Measurements from ENCODE around the gene NKD1. TPM values are rescaled to one million over a fixed set of nuclear protein-coding genes. Genes with fewer than 3 reads are reported as not detected.

NKD1 gene
- total RNA-seq, 1 donor from 2014 or later = 54.7 TPM

- H3K4me1 Mint-ChIP-seq = peaks cover 22% of the 10 kb centered on the region
- H3K27me3 Mint-ChIP-seq (ENCODE audit: low read depth) = no peaks in the 10 kb centered on the region
- no peak overlapping the region for H3K27ac Mint-ChIP-seq (ENCODE audit: unreplicated experiment)
- peaks cover 24% of the 10 kb centered on the region for H3K36me3 Mint-ChIP-seq (ENCODE audit: low read depth)
- DNase-seq (ENCODE audit: low read depth, low spot score) = no peak
- no peaks in the 10 kb centered on the region for H3K9me3 Mint-ChIP-seq
- TF ChIP-seq, protein P1, sequence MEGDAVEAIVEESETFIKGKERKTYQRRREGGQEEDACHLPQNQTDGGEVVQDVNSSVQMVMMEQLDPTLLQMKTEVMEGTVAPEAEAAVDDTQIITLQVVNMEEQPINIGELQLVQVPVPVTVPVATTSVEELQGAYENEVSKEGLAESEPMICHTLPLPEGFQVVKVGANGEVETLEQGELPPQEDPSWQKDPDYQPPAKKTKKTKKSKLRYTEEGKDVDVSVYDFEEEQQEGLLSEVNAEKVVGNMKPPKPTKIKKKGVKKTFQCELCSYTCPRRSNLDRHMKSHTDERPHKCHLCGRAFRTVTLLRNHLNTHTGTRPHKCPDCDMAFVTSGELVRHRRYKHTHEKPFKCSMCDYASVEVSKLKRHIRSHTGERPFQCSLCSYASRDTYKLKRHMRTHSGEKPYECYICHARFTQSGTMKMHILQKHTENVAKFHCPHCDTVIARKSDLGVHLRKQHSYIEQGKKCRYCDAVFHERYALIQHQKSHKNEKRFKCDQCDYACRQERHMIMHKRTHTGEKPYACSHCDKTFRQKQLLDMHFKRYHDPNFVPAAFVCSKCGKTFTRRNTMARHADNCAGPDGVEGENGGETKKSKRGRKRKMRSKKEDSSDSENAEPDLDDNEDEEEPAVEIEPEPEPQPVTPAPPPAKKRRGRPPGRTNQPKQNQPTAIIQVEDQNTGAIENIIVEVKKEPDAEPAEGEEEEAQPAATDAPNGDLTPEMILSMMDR (conservative IDR thresholded peaks at IDR 0.05) = no peak
- no peak overlapping the region for H3K4me3 Mint-ChIP-seq
Observed at GRCh38 chr16:50646345-50646744, 98.1 kb downstream of the NKD1 start.

- H3K9me3 Mint-ChIP-seq = peaks cover 2% of the 10 kb centered on the region
- H3K27ac Mint-ChIP-seq (ENCODE audit: unreplicated experiment) = no peak overlapping the region
- no peak overlapping the region for H3K4me3 Mint-ChIP-seq
Observed at GRCh38 chr16:50651835-50652438, 103.7 kb downstream of the NKD1 start.

GRCh38 chr16:50652836-50653425 lies 104.7 kb downstream of the NKD1 start:
- Mint-ChIP-seq H3K36me3 (ENCODE audit: low read depth) (peaks cover 15% of the 10 kb centered on the region), H3K4me1 (peaks cover 12% of the 10 kb centered on the region), H3K4me3 (peak overlapping the region; percentile 15), H3K9me3 (peaks cover 2% of the 10 kb centered on the region), H3K27ac (ENCODE audit: unreplicated experiment) (no peak overlapping the region), H3K27me3 (ENCODE audit: low read depth) (peaks cover 2% of the 10 kb centered on the region)
- TF ChIP-seq, protein P1 (conservative IDR thresholded peaks at IDR 0.05) = no peak
- no peak for DNase-seq (ENCODE audit: low read depth, low spot score)

More at GRCh38 chr16:50651835-50652438, 103.7 kb downstream of the NKD1 start:
- no peak for DNase-seq (ENCODE audit: low read depth, low spot score)
- TF ChIP-seq, protein P1 (conservative IDR thresholded peaks at IDR 0.05) = no peak
- Mint-ChIP-seq H3K27me3 (ENCODE audit: low read depth) (no peaks in the 10 kb centered on the region), H3K4me1 (peaks cover 8% of the 10 kb centered on the region), H3K36me3 (ENCODE audit: low read depth) (peaks cover 18% of the 10 kb centered on the region)

- Mint-ChIP-seq H3K4me3 (no peak overlapping the region), H3K27ac (ENCODE audit: unreplicated experiment) (no peak overlapping the region), H3K9me3 (peaks cover 2% of the 10 kb centered on the region), H3K27me3 (ENCODE audit: low read depth) (peaks cover 2% of the 10 kb centered on the region), H3K4me1 (peaks cover 12% of the 10 kb centered on the region), H3K36me3 (ENCODE audit: low read depth) (peaks cover 7% of the 10 kb centered on the region)
- no peak for DNase-seq (ENCODE audit: low read depth, low spot score)
- TF ChIP-seq, protein P1 (conservative IDR thresholded peaks at IDR 0.05) = no peak
Observed at GRCh38 chr16:50653633-50654519, 105.7 kb downstream of the NKD1 start.

- Mint-ChIP-seq H3K36me3 (ENCODE audit: low read depth) (peaks cover 5% of the 10 kb centered on the region), H3K9me3 (peaks cover 2% of the 10 kb centered on the region)
Observed at GRCh38 chr16:50655558-50656055, 107.4 kb downstream of the NKD1 start.

More at GRCh38 chr16:50655558-50656055, 107.4 kb downstream of the NKD1 start:
- Mint-ChIP-seq H3K27me3 (ENCODE audit: low read depth) (peaks cover 2% of the 10 kb centered on the region), H3K4me1 (peaks cover 7% of the 10 kb centered on the region), H3K4me3 (no peak overlapping the region), H3K27ac (ENCODE audit: unreplicated experiment) (no peak overlapping the region)
- DNase-seq (ENCODE audit: low read depth, low spot score) = no peak
- TF ChIP-seq, protein P1 (conservative IDR thresholded peaks at IDR 0.05) = no peak
